Heart left ventricle (tissue), 16 donors: ENCODE measurements around the gene ANK3. TPM values are rescaled to one million over a fixed set of nuclear protein-coding genes. Genes with fewer than 3 reads are reported as not detected.

ENCODE experiments used
- ATAC-seq, 4 donors: fragments of 200-7000 bp; cut with Tn5 transposase; one replicate each; pipeline ENCODE4 v1.9.1; 2020 to 2022; ENCODE audit warnings: moderate library complexity in 4 of 4, mild to moderate bottlenecking in 3 of 4, moderate number of reproducible peaks in 1 of 4
- DNase-seq, 5 donors: peaks; one replicate each; pipeline ENCODE4 v3.0.0-alpha.2; 2020
- H3K27ac ChIP-seq, 12 donors: fragments of 200-600 bp; sonication (generic) in 4 of 12; one replicate each; pipeline versions ENCODE4 v1.5.0 to v1.8.0; 2016 to 2022; ENCODE audit warnings: mild to moderate bottlenecking in 2 of 12
- H3K27me3 ChIP-seq, 9 donors: fragments of 200-600 bp; sonication (generic) in 2 of 9; one replicate each; pipeline versions ENCODE4 v1.5.1 to v1.8.0; 2016 to 2022; ENCODE audit warnings: mild to moderate bottlenecking in 3 of 9
- H3K36me3 ChIP-seq, 9 donors: fragments of 200-600 bp; sonication (generic) in 2 of 9; one replicate each; pipeline versions ENCODE4 v1.5.0 to v1.8.0; 2018 to 2022; ENCODE audit warnings: mild to moderate bottlenecking in 2 of 9
- H3K4me1 ChIP-seq, 12 donors: fragments of 200-600 bp; sonication (generic) in 4 of 12; one replicate each; pipeline versions ENCODE4 v1.5.0 to v1.8.0; 2016 to 2022; ENCODE audit warnings: mild to moderate bottlenecking in 3 of 12
- H3K4me3 ChIP-seq, 12 donors: fragments of 200-600 bp; sonication (generic) in 4 of 12; one replicate each; pipeline versions ENCODE4 v1.5.0 to v1.8.0; 2017 to 2022; ENCODE audit warnings: mild to moderate bottlenecking in 9 of 12, moderate library complexity in 4 of 12
- H3K9me3 ChIP-seq, 12 donors: fragments of 200-600 bp; sonication (generic) in 4 of 12; one replicate each; pipeline versions ENCODE4 v1.5.0 to v1.8.0; 2016 to 2022; ENCODE audit warnings: mild to moderate bottlenecking in 1 of 12
- POLR2A ChIP-seq, 2 donors: fragments of 450-650 bp; IDR thresholded peaks; one replicate each; pipeline ENCODE4 v1.6.1; 2017; ENCODE audit warnings: antibody characterized with exemption in 2 of 2, mild to moderate bottlenecking in 2 of 2, moderate library complexity in 2 of 2
- WGBS, 4 donors: extraction: QIAGEN DNeasy Blood & Tissue Kit in 2 of 4; methylation state at CpG; one replicate each; pipeline versions ENCODE4 v1.1.5 to v1.1.7; 2013 to 2018; 5-methylcytosine and 5-hydroxymethylcytosine counted together
- intact Hi-C, 10 donors: fragments of 100-400 bp; cut with DNase I; formaldehyde crosslinking; loops; one replicate each; pipeline versions ENCODE4 v1.11.1 to v1.14.2; 2022
- polyA plus RNA-seq, 2 donors: library from polyadenylated mRNA; stranded (reverse); fragments of 200-250 nt; gene quantifications; one replicate each; pipeline ENCODE4 v1.2.3, GENCODE V29; 2013
- total RNA-seq, 9 donors: library from RNA; depleted of rRNA in 2 of 9; stranded (reverse); fragments of >200 nt in 2 of 9; fragmentation: NEBNext Ultra II Directional in 3 of 9; extraction: Animal tissue kit (Norgen Biotek cat#: 25700) in 3 of 9; gene quantifications; one replicate each; pipeline versions ENCODE4 v1.1.0 to v1.2.4, GENCODE V29; 2016 to 2023
- TF ChIP-seq, protein P1 (sequence below), 12 donors: fragments of 200-600 bp; sonication (generic) in 4 of 12; IDR thresholded peaks; one replicate each; pipeline versions ENCODE4 v1.5.0 to v1.8.0; 2018 to 2022; ENCODE audit warnings: antibody characterized with exemption in 12 of 12, mild to moderate bottlenecking in 5 of 12
- donor health status: ischemic (EF 13 %, LVEDD 7.1; RV severe dilation, severe dysfunction).
- donor health status: healthy with polysubstance abuse.
- donor health status: DM: no; HTN: yes; CAD: no.
- donor health status: DM: no; HTN: no; CAD: no.
- donor health status: ischemic (EF 25% LVEDD 6.9; RV normal size, moderate dysfunction).
- donor health status: ischemic (EF 25% LVEDD 5.7; RV mildly dilated, moderate dysfunction).
- donor health status: healthy.
- donor health status: DM: yes; HTN: yes; CAD: no.
- donor health status: ischemic (EF 35%, LVEDD 5.7; RV mildly dilated, moderate dysfunction).
- donor health status: nonischemic (EF 11% LVEDD 7.7; RV severe dilation, severe dysfunction).
- donor health status: DM: yes; HTN: yes; CAD: no.
- donor health status: PGD.
- donor health status: ischemic (EF 29% LVEDD 5.4; RV normal size, mild dysfunction).
- donor health status: nonischemic (EF 23%, LVEDD 6.1; RV moderate dilation, normal function).

Gene ANK3
- total and polyA plus RNA-seq, 11 donors = 33.8 to 576 (median 239) TPM

DNA sequence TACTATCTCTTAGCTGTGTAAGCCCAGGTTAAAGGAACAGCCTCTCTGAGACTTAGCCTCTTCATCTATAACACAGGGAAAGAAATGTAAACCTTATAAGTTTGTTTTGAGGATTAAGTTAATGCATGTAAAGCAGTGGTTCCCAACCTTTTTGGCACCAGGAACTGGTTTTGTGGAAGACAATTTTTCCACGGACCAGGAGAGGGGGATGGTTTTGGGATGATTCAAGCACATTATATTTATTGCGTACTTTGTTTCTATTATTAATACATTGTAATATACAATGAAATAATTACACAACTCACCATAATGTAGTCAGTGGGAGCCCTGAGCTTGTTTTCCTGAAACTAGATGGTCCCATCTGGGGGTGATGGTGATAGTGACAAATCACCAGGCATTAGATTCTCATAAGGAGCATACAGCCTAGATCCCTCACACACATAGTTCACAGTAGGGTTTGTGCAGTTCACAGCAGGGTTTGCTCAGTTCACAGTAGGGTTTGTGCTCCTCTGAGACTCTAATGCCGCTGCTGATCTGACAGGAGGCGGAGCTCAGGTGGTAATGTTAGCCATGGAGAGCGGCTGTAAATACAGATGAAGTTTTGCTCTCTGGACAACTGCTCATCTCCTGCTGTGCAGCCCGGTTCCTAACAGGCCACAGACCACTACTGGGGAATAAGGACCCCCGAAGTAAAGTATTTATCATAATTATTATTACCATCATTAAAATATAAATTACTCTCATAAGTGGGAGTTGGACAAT lies 41.3 kb upstream of the ANK3 start:
- 82 to 88% (median 87%) methylated on average over 7 of the region's 7 CpGs for WGBS, 4 donors
- H3K9me3 ChIP-seq = no peaks in the 10 kb centered on the region
- intact Hi-C loops = loop anchor here (2.0 to 10.0 kb wide), 10 partner anchors 192 to 806 kb away; no protein-coding TSS in a partner anchor
- no peaks in the 10 kb centered on the region for H3K27me3 ChIP-seq
- no peak for ATAC-seq
- no peak for DNase-seq
- no peak overlapping the region for H3K4me3 ChIP-seq
- no peaks in the 10 kb centered on the region for H3K36me3 ChIP-seq
- peaks cover 0 to 49% (median 26%) of the 10 kb centered on the region in 12 donors for H3K4me1 ChIP-seq
- no peak for TF ChIP-seq POLR2A (IDR thresholded peaks at IDR 0.05)
- TF ChIP-seq, protein P1, sequence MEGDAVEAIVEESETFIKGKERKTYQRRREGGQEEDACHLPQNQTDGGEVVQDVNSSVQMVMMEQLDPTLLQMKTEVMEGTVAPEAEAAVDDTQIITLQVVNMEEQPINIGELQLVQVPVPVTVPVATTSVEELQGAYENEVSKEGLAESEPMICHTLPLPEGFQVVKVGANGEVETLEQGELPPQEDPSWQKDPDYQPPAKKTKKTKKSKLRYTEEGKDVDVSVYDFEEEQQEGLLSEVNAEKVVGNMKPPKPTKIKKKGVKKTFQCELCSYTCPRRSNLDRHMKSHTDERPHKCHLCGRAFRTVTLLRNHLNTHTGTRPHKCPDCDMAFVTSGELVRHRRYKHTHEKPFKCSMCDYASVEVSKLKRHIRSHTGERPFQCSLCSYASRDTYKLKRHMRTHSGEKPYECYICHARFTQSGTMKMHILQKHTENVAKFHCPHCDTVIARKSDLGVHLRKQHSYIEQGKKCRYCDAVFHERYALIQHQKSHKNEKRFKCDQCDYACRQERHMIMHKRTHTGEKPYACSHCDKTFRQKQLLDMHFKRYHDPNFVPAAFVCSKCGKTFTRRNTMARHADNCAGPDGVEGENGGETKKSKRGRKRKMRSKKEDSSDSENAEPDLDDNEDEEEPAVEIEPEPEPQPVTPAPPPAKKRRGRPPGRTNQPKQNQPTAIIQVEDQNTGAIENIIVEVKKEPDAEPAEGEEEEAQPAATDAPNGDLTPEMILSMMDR (IDR thresholded peaks at IDR 0.05) = no peak
- no peak overlapping the region for H3K27ac ChIP-seq

DNA sequence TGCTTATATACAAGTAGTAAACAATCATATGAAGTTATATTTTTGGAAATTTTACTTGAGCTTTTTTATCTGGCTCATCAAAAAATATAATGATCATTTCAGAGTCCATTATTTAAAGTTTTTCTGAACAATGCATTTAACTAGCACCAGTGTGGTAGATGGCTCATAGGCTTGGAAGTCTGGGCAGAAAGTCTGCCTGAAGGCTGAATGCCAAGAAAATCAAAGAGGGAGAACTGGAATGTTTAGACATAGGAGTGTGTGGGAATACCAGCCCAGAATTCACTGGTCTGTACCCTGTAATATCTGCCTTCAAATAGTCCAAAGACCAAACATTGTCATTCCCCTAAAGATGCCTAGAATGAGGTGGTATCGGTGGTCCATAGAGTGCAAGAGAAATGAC lies 40.3 kb upstream of the ANK3 start:
- no peaks in the 10 kb centered on the region for H3K27me3 ChIP-seq
- 94 to 100% (median 99%) methylated on average over 1 of the region's 1 CpG for WGBS, 4 donors
- ATAC-seq = peak; percentile 41 to 62 (median 55)
- H3K27ac ChIP-seq = peak overlapping the region in 1 of 12 donors; percentile 25
- no peaks in the 10 kb centered on the region for H3K9me3 ChIP-seq
- H3K4me1 ChIP-seq = peaks cover 0 to 49% (median 26%) of the 10 kb centered on the region in 12 donors
- H3K4me3 ChIP-seq = no peak overlapping the region
- DNase-seq = no peak
- H3K36me3 ChIP-seq = no peaks in the 10 kb centered on the region
- no peak for TF ChIP-seq POLR2A (IDR thresholded peaks at IDR 0.05)
- TF ChIP-seq, protein P1 (IDR thresholded peaks at IDR 0.05) = no peak
- intact Hi-C loops = loop anchor here (2.0 to 10.0 kb wide), 10 partner anchors 191 to 805 kb away; no protein-coding TSS in a partner anchor

DNA sequence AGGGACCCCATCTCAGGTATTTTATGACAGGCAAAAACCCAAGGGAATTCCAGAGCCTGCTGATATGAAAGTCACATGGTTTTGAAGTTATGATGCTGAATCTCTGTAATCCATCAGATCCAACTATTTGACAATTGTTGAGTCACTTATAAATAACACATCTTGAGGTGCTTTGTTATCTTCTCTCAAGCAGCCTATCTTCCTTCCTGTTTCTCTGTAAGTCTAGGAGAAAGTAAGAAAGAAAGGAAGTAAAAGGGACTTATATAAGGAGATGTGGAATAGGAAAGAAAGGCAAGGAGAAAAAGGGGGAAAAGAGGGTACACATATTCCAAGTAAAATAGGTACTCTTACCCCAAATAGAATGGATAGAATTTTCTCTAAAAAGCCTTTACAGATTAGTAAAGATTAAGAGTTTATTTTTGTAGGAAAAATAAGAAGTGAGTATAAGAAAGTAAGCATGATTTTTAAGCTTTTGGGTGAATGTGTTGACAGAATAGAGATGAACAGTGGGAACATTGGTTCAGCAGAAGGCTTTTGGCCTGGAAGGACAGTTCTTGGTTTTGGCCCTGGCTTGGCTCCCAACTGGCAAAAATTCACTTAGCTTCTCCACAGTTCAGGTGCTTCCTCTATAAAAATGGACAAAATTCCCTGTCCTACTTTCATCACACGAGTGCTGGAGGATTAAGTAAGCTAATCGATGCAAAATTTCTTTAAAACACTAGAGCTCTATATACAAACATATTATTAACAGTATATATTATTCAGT lies 39.6 kb upstream of the ANK3 start:
- H3K4me1 ChIP-seq = peaks cover 0 to 48% (median 26%) of the 10 kb centered on the region in 12 donors
- TF ChIP-seq POLR2A (IDR thresholded peaks at IDR 0.05) = no peak
- TF ChIP-seq, protein P1 (IDR thresholded peaks at IDR 0.05) = no peak
- DNase-seq = no peak

DNA sequence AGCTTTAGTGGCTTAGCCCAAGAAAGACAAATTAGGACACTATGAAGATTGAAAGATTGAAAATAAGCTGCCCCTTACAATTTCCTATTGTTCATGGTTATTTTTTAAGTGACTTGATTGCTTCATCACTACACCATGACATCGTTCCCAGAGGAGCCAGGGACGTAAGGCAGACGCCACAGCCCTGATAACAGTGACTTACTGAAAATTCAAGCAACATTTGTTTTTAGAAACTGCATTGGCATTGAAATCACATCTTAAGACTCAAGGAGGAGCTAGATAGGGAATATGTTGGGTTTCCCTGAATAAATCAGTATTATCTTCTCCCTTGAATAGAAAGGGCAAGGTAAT lies 38.7 kb upstream of the ANK3 start:
- DNase-seq (peak in 1 of 5 donors; percentile 28), ATAC-seq (peak in 2 of 4 donors; percentile 23 to 29)
- Histone ChIP-seq H3K4me1 (peaks cover 0 to 39% (median 22%) of the 10 kb centered on the region in 12 donors), H3K27ac (peak overlapping the region in 2 of 12 donors; percentile 4 to 49), H3K36me3 (no peaks in the 10 kb centered on the region), H3K27me3 (no peaks in the 10 kb centered on the region), H3K4me3 (no peak overlapping the region), H3K9me3 (no peaks in the 10 kb centered on the region)
- WGBS, 4 donors = 39 to 59% (median 55%) methylated on average over 3 of the region's 3 CpGs
- TF ChIP-seq POLR2A (IDR thresholded peaks at IDR 0.05) = no peak
- TF ChIP-seq, protein P1 (IDR thresholded peaks at IDR 0.05) = no peak
- intact Hi-C loops = loop anchor here in 4 of 10 donors (10.0 kb wide), 2 partner anchors 114 to 124 kb away; no protein-coding TSS in a partner anchor

More for the DNA sequence above, 39.6 kb upstream of the ANK3 start:
- Histone ChIP-seq H3K27ac (peak overlapping the region in 3 of 12 donors; percentile 8 to 25 (median 25)), H3K36me3 (no peaks in the 10 kb centered on the region), H3K27me3 (no peaks in the 10 kb centered on the region), H3K9me3 (no peaks in the 10 kb centered on the region), H3K4me3 (no peak overlapping the region)
- ATAC-seq = peak in 1 of 4 donors; percentile 29
- intact Hi-C loops = loop anchor here in 4 of 10 donors (10.0 kb wide), 2 partner anchors 114 to 124 kb away; no protein-coding TSS in a partner anchor
- 64 to 71% (median 68%) methylated on average over 2 of the region's 2 CpGs for whole genome bisulfite sequencing, 4 donors
